GM19023 (cell line): ENCODE measurements around the gene SORT1.
"Not testable (repeated sequence)": the region's sequence is repeated elsewhere in the genome, so short reads cannot be mapped to it uniquely, and the experiment has no call there.

Source experiments
- ATAC-seq: cut with Tn5 transposase; IDR thresholded peaks from one replicate; pipeline ENCODE4 v1.9.1; 2021; ENCODE audit warnings: mild to moderate bottlenecking, moderate library complexity; ENCODE audit not compliant: unreplicated experiment

Gene SORT1

GRCh38 chr1:109350182-109350581 lies 47.5 kb downstream of the SORT1 start:
- ATAC-seq, result no peak

DNA sequence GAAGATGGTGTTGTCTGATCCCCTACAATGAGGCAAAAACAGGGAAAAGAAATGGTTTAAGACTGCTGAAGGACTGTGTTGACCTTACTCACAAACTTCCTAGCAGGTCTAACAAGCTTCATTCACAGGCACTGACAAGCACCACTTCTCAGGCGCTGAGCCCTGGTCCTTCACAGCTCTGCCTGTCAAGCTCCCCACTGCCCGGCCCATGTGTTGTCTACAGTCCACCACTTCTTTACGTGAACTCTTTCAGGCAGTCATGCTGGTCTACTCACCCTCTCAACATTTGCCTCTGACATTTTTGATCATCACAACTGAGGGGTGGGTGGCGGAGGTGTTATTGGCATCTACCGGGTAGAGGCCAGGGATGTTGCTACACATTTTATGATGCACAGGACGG lies 50.2 kb downstream of the SORT1 start:
- ATAC-seq, result no peak

DNA sequence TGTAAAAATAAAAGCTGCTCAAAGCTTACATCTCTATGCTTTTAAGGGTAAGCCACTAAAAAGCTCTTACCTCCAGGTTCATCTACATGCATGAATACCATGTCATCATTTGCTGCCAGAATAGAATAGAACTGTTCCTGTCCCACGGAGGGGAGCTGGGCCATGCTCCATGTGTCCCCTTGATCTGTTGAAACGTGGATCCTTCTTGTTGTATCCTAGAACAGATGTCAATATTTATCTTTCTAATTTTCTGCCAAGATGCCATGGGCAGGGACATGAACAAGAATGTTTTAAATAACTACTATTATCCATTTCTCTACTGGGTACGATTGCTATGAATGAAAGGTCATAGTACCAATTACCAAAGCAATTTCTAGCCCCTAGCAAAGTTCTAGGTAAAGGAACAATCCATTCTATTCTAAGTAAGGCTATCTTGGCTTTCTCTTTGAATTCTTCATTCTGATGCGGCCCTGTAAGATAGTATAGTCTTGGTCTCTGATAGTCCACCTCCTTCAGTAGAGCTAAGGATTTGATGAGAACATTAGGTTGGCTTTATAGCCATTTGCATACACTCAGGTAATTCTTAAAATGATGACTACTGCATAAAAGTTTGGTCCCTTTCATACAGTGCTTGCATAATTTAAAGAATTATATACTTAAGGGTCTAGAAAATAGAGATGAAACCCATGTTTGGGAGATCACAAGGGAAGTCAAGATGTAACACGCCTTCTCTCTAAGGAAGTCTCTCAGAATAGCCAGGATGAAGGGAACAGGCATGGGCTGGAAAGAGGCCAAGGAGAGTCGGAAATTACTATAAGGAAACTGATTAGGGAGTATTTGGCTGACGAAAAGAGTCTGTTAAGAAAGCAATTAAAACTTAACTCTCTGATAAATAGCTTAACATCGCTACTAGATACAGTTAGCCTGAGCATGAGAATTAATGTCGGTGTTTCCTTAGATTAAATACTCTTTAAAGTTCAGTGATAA lies 55.5 kb downstream of the SORT1 start:
- ATAC-seq, result no peak

DNA sequence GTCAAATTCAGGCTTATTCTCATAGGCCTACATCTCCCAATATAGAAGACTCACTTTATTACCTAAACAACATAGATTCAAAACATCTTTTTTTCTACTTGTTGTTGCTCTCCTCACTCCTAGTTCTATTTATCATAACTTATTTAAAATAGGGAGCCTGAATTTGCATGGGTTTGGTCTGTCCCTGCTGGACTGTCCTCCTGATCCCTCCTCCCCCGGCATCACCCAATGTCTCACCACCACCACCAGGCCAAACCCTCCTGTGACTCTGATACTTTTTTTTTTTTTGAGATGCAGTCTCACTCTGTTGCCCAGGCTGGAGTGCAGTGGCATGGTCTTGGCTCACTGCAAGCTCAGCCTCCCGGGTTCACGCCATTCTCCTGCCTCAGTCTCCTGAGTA lies 59.1 kb downstream of the SORT1 start:
- ATAC-seq, result no peak

- ATAC-seq, result no peak
Measured at GRCh38 chr1:109338091-109338490, 59.6 kb downstream of the SORT1 start.

- ATAC-seq, result no peak
Measured at GRCh38 chr1:109335091-109335490, 62.6 kb downstream of the SORT1 start.

DNA sequence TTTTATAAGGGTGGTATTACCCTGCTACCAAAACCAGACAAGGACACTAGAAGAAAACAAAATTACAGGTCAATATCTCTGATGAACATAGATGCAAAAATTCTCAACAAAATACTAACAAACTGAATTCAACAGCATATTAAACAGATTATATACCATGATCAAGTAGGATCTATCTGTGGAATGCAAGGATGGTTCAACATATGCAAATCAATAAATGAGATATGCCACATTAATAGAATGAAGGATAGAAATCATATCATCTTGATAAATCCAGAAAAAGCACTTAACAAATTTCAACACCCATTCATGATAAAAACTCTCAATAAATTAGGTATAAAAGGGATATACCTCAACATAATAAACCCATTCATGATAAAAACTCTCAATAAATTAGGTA lies 66.6 kb downstream of the SORT1 start:
- ATAC-seq, result no peak

- ATAC-seq, result no peak
Measured at GRCh38 chr1:109327285-109327684, 70.4 kb downstream of the SORT1 start.

DNA sequence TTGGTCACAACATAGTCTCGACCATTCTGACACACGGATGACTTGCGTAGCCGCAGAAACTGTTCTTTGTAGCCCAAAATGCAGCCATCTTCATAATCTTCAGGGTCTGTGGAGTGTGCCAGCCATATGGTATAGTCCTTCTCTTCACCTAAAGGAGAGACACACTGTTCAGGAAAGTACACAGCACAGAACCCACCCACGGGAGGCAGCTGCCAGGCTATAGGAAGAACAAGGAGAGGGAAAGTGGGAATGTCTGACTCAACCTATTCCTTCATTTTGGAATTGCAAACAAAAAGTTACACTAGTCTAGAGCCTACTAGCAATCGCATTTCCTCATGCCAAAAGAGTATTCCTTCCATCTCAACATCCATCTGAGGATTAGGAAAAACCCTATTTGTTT lies 74.7 kb downstream of the SORT1 start:
- ATAC-seq, result no peak

GRCh38 chr1:109319114-109319513 lies 78.6 kb downstream of the SORT1 start:
- no peak for ATAC-seq

- ATAC-seq, result no peak
Measured at GRCh38 chr1:109316506-109316905, 81.2 kb downstream of the SORT1 start.

GRCh38 chr1:109315288-109315687 lies 82.4 kb downstream of the SORT1 start:
- ATAC-seq, result no peak

GRCh38 chr1:109314795-109315194 lies 82.9 kb downstream of the SORT1 start:
- ATAC-seq, result no peak

GRCh38 chr1:109312978-109313775 lies 84.5 kb downstream of the SORT1 start:
- no peak for ATAC-seq

GRCh38 chr1:109312246-109312645 lies 85.5 kb downstream of the SORT1 start:
- ATAC-seq, result no peak

DNA sequence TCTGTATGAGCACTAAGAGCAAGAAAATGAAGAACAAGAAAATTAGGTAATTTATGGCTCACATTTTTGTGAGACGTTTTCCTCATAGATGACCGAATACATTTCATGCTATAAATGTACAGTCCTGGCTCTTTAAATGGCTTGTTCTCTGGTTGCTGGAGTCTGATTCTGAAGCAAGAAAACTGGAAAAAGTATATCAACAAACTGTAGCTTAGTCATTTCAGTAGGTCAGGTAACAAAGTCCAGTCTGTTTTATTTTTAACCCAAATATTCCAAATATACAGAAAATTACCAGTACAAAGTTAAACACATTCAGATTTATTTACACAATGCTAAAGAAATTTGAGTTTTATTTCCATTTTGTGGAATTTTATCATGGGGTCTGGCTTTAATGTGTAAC lies 88.4 kb downstream of the SORT1 start:
- ATAC-seq, result no peak

DNA sequence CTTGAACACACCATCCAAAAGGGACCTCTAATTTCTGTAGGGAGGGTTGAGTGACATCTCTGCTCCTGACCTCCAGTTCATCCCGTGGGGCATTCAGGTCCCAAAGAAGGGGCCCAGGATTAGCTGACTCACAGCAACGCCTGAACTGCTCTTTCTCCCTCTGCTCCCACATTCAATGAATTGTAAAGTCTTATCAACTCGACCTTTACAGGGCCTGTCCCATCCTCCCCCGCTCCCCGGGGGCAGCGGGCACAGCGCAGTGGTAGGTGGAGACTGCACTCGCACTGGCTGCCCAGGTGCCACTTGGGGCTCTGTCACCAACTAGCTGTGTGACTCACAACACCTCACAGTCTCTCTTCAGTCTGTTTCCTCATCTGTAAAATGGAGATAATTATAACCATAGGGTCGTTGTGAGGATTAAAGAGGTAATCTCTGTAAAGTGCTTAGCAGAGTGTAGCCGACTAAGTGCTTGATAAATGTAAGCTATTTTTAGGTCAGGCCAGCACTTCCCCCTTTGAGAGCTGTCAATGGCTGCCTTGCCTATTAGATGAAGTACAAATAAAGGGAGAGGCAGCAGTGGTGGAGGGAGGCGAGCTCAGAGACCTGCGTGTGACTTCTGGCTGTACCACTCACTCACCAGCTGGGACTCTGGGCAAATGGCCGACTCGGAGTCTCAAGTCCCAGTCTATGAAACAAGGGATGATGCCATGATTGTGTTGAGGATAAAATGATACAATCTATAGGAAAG lies 90.3 kb downstream of the SORT1 start:
- no peak for ATAC-seq

GRCh38 chr1:109306832-109307273 lies 90.9 kb downstream of the SORT1 start, which contains the start of gene MYBPHL:
TSS of gene MYBPHL (minus strand) at chr1:109307011. CDS start at chr1:109306991, 20 bp downstream.
- ATAC-seq, result no peak

- ATAC-seq, result not testable (repeated sequence)
Measured at GRCh38 chr1:109305991-109306390, 91.7 kb downstream of the SORT1 start.

DNA sequence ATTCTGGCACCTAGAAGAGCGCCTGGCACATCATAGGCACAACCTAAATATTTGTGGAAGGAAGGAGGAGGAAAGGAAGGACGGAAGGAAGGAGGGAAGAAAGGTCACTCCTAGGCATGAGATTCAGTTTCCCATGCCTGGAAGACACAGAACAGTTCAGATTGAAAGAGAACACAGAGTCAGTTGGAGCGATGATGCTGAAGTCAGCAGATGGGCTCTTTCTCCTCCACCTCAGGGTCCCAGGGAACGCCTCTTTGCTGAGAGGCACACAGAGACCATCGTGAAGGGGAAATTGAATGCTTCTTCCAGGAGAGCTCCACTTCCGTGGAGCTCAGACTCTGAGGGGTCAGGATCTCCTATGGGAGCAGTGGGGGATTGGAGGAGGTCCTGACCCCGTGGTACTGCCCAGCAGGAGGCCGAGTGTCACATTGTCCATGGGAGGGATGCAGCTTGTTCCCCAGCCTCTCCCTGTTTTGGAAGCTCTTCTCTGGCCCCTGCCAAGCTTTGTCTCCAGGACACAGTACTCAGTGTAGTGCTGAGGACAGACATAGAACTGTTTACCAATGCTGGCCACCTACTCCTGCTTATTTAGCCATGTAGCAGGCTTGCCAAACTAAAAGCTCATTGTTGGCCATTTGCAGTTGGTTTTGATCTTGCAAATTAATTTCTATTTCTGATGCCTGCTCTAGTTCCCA lies 93.3 kb downstream of the SORT1 start:
- no peak for ATAC-seq
